Loucy (cell line): ENCODE data around the gene DUSP16.

Source experiments
- H2AFZ ChIP-seq: fragments of 200-600 bp; sonication (generic); 2 replicates; pipeline ENCODE4 v1.6.0; 2016; ENCODE audit warnings: antibody characterized with exemption, mild to moderate bottlenecking, low read length, moderate library complexity
- H3F3A ChIP-seq: fragments of 200-600 bp; 2 replicates; pipeline ENCODE4 v1.6.0; 2016; ENCODE audit warnings: antibody characterized with exemption, low read depth, mild to moderate bottlenecking
- H3K27me3 ChIP-seq: fragments of 200-600 bp; sonication (generic); 2 replicates; pipeline ENCODE4 v1.6.1; 2014; ENCODE audit warnings: low read length, mild to moderate bottlenecking; ENCODE audit not compliant: insufficient read depth, poor library complexity, severe bottlenecking
- H3K36me3 ChIP-seq: fragments of 200-600 bp; sonication (generic); 2 replicates; pipeline ENCODE4 v1.6.1; 2016; ENCODE audit warnings: low read length; ENCODE audit not compliant: insufficient read depth
- H3K4me1 ChIP-seq: fragments of 200-600 bp; sonication (generic); 2 replicates; pipeline ENCODE4 v1.5.1; 2014; ENCODE audit warnings: low read length, mild to moderate bottlenecking; ENCODE audit not compliant: insufficient read depth, poor library complexity, severe bottlenecking
- H3K4me2 ChIP-seq: fragments of 200-600 bp; sonication (generic); 2 replicates; pipeline ENCODE4 v1.6.0; 2014; ENCODE audit warnings: antibody characterized with exemption, low read length, low read depth, mild to moderate bottlenecking; ENCODE audit not compliant: poor library complexity, severe bottlenecking
- H3K4me3 ChIP-seq: fragments of 200-600 bp; sonication (generic); 2 replicates; pipeline ENCODE4 v1.5.1; 2014; ENCODE audit warnings: low read length, mild to moderate bottlenecking, mixed read lengths; ENCODE audit not compliant: poor library complexity, severe bottlenecking
- H3K79me2 ChIP-seq: fragments of 200-600 bp; sonication (generic); 2 replicates; pipeline ENCODE4 v1.6.1; 2014; ENCODE audit warnings: low read length; ENCODE audit not compliant: insufficient read depth
- H3K9ac ChIP-seq: fragments of 200-600 bp; sonication (generic); 2 replicates; pipeline ENCODE4 v1.6.0; 2014; ENCODE audit warnings: mild to moderate bottlenecking, low read depth, low read length, moderate library complexity; ENCODE audit not compliant: poor library complexity, severe bottlenecking
- H3K9me2 ChIP-seq: fragments of 200-600 bp; sonication (generic); replicated peaks from 2 replicates; pipeline ENCODE4 v1.6.1; 2016; ENCODE audit warnings: low read depth, low read length, mixed read lengths
- H3K9me3 ChIP-seq: fragments of 200-600 bp; sonication (generic); 2 replicates; pipeline ENCODE4 v1.6.1; 2014; ENCODE audit warnings: mild to moderate bottlenecking, antibody characterized with exemption, low read length, low read depth; ENCODE audit not compliant: insufficient read depth
- H4K20me1 ChIP-seq: fragments of 200-600 bp; sonication (generic); 2 replicates; pipeline ENCODE4 v1.6.0; 2014; ENCODE audit warnings: antibody characterized with exemption, low read length, mild to moderate bottlenecking; ENCODE audit not compliant: insufficient read depth, poor library complexity, severe bottlenecking
- CTCF ChIP-seq: fragments of 200-600 bp; sonication (generic); conservative IDR thresholded peaks from 2 replicates; pipeline ENCODE4 v1.5.1; 2014; ENCODE audit warnings: mild to moderate bottlenecking, antibody characterized with exemption, low read length
- EZH2phosphoT487 ChIP-seq: fragments of 200-600 bp; IDR thresholded peaks from 2 replicates; pipeline ENCODE4 v1.6.1; 2018; ENCODE audit warnings: antibody characterized with exemption, mild to moderate bottlenecking, moderate library complexity, borderline replicate concordance

The DUSP16 gene

GRCh38 chr12:12559719-12560296 is 2.9 kb downstream of the DUSP16 start:
- H3K79me2 ChIP-seq: no peaks in the 10 kb centered on the region
- no peaks in the 10 kb centered on the region for H3K9me3 ChIP-seq
- H3F3A ChIP-seq: peaks cover 10% of the 10 kb centered on the region; the same call in 1 of the 2 replicates
- peak overlapping the region; percentile 94 for H3K4me2 ChIP-seq
- no peaks in the 10 kb centered on the region for H4K20me1 ChIP-seq
- peaks cover 9% of the 10 kb centered on the region for H3K4me1 ChIP-seq
- H3K36me3 ChIP-seq: no peaks in the 10 kb centered on the region
- no peaks in the 10 kb centered on the region for H3K27me3 ChIP-seq
- no peak for TF ChIP-seq EZH2phosphoT487
- no peak for TF ChIP-seq CTCF
- no peak overlapping the region for H2AFZ ChIP-seq
- H3K9me2 ChIP-seq: no peaks in the 10 kb centered on the region
- no peak overlapping the region for H3K4me3 ChIP-seq
- no peak overlapping the region for H3K9ac ChIP-seq

DNA sequence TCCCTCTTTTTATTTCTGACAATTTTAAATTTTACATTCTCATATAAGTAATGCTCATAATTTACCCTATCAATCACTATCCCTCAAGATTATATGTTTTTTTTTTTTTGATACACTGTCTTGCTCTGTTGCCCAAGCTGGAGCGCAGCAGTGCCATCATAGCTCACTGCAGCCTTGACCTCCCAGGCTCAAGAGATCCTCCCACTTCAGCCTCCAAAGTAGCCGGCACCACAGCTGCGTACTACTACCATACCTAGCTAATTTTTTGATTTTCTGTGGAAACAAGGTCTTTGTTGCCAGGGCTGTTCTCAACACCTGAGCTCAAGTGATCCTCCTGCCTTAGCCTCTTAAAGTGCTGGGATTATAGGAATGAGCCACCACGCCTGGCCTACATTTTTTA is 4.4 kb downstream of the DUSP16 start:
- no peaks in the 10 kb centered on the region for H3K79me2 ChIP-seq
- H3K9me3 ChIP-seq: no peaks in the 10 kb centered on the region
- H3K4me2 ChIP-seq: no peak overlapping the region
- no peak overlapping the region for H2AFZ ChIP-seq
- H3K4me1 ChIP-seq: peaks cover 9% of the 10 kb centered on the region
- H3K27me3 ChIP-seq: no peaks in the 10 kb centered on the region
- H4K20me1 ChIP-seq: no peaks in the 10 kb centered on the region
- TF ChIP-seq CTCF (no peak), EZH2phosphoT487 (no peak)
- no peak overlapping the region for H3K9ac ChIP-seq
- H3K9me2 ChIP-seq: no peaks in the 10 kb centered on the region
- peaks cover 4% of the 10 kb centered on the region; the same call in 1 of the 2 replicates for H3F3A ChIP-seq
- no peaks in the 10 kb centered on the region for H3K36me3 ChIP-seq
- no peak overlapping the region for H3K4me3 ChIP-seq

DNA sequence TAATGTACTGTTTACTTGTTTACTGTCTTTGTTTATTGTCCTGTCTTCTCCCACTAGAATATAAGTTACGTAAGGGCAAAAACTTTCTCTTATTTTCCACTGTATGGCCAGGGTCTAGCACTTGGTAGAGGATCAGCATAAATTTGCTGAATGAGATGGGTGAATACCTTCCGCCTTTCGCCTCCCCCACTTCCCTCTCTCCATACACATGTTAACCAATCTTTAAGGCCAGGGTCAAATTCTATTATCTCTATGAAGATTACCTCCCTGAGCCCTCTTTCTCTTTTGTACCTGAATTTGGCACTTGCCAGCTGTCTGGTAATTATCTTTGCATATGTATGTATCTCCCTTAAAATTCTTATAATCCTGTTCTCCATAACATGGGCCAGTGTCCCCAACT is 4.9 kb downstream of the DUSP16 start:
- H3K9ac ChIP-seq: no peak overlapping the region
- H3F3A ChIP-seq: no peaks in the 10 kb centered on the region
- no peaks in the 10 kb centered on the region for H3K27me3 ChIP-seq
- H4K20me1 ChIP-seq: no peaks in the 10 kb centered on the region
- H3K4me2 ChIP-seq: no peak overlapping the region
- no peaks in the 10 kb centered on the region for H3K36me3 ChIP-seq
- no peak overlapping the region for H2AFZ ChIP-seq
- H3K4me1 ChIP-seq: peaks cover 9% of the 10 kb centered on the region
- TF ChIP-seq EZH2phosphoT487: no peak
- H3K4me3 ChIP-seq: no peak overlapping the region
- H3K79me2 ChIP-seq: no peaks in the 10 kb centered on the region
- no peaks in the 10 kb centered on the region for H3K9me3 ChIP-seq
- no peaks in the 10 kb centered on the region for H3K9me2 ChIP-seq

DNA sequence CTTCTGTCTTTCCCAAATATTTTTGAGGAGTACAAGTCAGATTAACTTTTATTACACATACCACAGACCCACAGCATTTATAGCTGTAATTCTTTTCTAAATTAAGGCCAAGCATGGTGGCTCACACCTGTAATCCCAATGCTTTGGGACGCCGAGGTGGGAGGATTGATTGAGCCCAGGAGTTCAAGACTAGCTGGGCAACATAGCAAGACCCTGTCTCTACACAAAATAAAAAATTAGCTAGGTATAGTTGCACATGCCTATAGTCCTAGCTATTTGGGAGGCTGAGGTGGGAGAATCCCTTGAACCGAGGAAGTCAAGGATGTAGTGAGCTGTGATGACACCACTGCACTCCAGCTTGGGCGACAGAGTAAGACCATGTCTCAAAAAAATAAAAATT is 7.0 kb downstream of the DUSP16 start:
- Histone ChIP-seq H2AFZ (no peak overlapping the region), H3K4me2 (no peak overlapping the region), H3K4me1 (peaks cover 2% of the 10 kb centered on the region), H3K4me3 (no peak overlapping the region), H3K9ac (no peak overlapping the region), H3K9me2 (no peaks in the 10 kb centered on the region), H3F3A (no peaks in the 10 kb centered on the region), H3K27me3 (no peaks in the 10 kb centered on the region), H3K9me3 (no peaks in the 10 kb centered on the region), H3K79me2 (no peaks in the 10 kb centered on the region), H3K36me3 (no peaks in the 10 kb centered on the region), H4K20me1 (no peaks in the 10 kb centered on the region)
- TF ChIP-seq EZH2phosphoT487 (no peak), CTCF (no peak)
